ENCODE data around the gene MYH9.
"Not testable (repeated sequence)": the region's sequence is repeated elsewhere in the genome, so short reads cannot be mapped to it uniquely, and the experiment has no call there.

MYH9 gene

DNA sequence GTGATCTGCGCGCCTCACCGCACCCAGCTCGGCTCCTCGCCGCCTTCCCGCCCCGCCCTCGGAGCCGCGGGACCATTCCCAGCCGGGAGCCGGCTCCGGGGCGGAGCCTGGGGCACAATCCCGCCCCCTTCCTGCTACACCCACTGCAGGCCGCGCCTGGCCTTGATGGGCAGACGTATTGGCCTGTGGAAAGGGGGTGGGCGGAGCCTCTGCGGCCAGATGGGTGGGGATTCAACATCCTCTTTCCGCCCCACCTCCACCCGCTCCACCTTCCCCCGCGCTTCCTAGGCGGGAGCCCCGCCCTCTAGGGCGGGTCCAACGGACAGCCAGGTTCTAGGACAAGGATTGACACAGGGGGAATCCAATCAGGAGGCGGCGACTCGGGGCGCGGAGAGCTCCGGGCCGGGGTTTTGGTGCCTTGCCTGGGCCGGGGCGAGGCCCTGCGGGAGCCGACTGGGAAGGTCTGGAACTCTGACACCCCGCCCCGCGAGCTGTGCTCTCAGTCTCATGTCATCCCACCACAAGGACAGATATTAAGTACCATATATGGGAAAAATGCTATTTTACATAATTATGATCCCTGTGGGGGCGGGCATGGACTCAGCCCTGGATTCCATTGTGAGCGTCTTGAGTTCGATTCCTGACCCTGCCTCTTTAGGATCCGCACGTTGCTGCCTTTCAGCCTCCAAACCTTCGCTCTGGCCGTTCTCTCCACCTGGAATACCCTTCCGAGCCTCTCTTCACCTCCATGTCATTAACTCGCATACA lies at the start of gene MYH9:
MYH9 (minus strand) TSS at position 9 of the 768 bp plus-strand sequence. CDS start 38,731 bp downstream, outside the sequence.
- DNase-seq (ENCODE audit: low read depth): peak; percentile 98

DNA sequence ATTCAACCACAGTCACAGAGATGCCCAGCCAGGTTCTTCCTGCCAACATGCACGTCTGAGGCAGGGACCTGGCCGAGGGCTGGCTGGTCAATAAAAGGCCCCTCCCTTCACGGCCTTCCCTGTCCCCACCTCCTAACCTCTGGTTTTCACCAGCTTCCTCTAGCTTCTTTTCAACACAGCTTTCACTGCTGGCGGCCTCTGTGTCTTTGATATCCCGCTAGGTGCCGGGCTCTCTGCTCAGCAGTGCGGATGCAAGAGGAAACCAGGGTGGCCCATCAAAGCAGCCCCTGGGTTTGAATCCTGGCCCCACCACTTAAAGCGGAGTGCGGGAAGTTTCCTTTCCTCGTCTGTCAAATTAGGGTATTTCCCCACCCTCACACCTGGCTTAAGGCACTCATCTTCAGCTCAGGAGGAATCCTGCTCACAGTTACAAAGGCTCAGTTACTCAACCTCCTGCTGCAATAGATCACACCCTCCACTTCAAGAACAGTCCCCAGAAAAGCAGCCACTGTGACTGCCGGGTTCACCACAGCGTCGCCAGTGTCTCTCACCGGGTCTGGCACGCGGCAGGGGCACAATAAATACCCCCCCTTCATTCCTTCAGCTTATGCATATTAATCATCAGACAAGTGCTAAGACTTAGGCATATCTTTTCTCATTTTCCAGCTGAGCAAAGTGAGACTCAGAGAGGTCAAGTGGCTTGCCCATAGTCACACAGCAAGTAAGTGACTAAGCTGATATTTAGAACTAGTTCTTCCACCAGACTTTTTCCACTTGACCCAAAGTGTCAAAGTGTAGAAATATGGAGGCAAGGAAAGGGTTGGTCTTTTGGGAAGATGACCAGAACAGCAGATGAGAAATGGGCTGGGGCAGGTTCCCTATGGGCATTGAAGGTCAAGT lies 48.0 kb upstream of the MYH9 start:
- peak; percentile 75 for DNase-seq (ENCODE audit: low read depth)

DNA sequence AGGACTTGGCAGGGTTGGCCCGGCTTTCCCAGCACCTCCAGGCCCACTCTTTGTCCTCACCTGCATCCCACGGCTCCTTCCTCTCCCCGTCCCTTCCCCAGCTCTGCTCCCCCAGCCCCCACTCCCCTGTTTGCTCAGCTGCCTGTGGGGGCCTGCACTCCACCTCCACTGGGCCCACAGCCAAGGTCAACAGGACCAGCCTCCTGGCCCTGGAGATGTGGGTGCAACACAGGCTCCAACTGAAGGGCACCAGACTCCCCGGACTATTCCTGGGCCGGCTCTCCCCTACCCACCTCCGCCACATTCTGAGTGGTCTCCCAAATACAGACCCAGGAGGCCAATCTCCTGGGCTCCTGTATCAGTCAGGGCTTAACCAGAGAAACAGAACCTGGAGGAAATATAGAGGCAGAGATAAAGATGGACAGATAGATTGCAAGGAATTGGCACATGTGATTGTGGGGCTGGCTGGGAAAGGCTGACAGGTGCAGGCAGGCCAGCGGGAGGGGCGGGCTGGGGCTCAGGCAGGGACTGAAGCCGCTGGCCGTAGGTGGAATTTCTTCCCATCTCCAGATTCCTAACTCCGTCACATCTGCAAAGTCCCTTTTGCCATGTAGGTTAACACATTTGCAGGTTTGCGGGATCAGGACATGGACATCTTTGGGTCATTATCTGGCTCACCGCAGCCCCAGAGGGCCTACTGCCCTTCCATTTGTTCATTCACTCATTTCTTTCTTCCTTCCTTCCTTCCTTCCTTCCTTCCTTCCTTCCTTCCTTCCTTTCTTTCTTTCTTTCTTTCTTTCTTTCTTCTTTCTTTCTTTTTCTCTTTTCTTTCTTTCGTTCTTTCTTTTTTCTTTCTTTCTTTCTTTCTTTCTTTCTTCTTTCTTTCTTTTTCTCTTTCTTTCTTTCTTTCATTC lies 45.8 kb upstream of the MYH9 start:
- no peak for DNase-seq (ENCODE audit: low read depth)

DNA sequence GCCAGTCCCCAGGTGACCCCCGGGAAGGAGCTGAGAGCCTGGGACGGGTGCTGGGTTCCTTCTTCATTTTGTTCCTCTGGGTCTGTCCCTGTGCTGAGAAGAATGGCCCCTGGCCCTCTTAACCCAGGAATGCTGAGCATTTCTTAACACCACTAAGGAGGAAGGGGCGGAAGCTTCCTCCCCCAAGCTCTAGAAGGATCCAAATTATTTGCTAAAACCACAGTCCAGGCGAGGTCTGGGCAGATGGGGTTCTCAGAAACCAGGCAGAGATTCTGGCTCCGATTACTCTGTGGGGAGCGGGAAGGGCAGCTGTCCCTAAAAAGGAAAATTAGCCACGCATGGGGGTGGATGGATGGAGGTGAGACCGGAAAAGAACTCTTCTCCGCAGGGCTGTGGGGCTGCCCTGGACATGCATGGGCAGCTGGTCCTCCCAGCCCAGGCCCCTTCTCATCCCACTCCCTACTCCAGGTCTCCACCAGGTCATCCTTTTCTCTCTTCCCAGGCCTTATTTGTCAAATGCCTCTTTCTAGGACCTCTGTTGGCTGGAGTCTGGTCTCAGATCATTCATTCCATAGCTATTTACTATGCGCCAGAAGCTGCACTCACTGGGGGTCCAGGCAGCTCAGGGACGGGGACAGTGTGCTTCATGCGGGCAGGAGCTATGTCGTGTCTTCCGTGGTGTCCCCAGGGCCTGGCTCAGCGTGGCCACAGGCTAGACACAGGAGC lies 45.0 kb upstream of the MYH9 start:
- no peak for DNase-seq (ENCODE audit: low read depth)

DNA sequence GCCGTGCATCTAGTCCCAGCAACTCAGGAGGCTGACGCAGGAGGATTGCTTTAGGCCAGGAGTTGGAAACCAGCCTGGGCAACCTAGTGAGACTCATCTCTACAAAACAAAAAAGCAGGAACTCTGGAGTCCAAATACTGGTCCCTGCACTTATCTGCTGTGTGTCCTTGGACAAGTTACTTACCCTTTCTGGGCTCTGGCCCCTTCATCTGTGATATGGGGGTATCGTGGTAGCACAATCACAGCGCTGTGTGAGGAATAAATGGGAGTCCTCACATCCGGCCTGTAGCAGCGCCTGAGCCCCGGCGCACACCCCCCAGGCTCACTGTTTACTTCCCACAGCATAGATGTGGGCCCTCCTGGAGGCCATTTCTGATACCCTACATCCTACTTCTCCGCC lies 44.2 kb upstream of the MYH9 start:
- no peak for DNase-seq (ENCODE audit: low read depth)

DNA sequence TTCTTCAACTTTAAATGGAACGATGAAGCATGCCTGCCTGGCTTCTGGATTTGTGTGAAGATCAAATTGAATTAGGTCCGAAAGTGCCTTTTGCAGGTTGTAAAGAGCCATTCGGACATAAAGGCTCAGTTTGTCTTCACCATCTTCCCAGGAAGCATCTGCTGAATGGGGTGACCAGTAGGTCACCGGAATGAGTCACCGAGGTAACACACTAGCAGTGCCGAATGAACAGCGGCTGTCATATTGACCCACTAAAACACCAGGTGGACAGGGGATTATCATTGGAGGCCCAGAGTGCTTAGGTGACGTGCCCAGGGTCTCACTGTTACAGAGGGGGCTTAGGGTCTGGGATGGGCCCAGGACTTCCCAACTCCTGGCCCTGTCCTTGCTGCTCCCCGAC lies 43.1 kb upstream of the MYH9 start:
- no peak for DNase-seq (ENCODE audit: low read depth)

DNA sequence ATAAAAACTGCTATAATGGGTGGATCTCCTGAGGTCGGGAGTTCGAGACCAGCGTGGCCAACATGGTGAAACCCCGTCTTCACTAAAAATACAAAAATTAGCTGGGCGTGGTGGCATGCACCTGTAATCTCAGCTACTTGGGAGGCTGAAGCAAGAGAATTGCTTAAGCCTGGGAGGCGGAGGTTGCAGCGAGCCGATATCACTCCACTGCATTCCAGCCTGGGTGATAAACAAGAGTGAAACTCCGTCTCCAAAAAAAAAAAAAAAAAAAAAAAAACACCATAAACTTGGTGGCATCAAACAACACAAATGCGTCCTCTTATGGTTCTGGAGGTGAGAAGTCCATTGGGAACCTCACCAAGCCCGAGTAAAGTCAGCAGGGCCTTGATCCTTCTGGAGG lies 40.2 kb upstream of the MYH9 start:
- not testable (repeated sequence) for DNase-seq (ENCODE audit: low read depth)

DNA sequence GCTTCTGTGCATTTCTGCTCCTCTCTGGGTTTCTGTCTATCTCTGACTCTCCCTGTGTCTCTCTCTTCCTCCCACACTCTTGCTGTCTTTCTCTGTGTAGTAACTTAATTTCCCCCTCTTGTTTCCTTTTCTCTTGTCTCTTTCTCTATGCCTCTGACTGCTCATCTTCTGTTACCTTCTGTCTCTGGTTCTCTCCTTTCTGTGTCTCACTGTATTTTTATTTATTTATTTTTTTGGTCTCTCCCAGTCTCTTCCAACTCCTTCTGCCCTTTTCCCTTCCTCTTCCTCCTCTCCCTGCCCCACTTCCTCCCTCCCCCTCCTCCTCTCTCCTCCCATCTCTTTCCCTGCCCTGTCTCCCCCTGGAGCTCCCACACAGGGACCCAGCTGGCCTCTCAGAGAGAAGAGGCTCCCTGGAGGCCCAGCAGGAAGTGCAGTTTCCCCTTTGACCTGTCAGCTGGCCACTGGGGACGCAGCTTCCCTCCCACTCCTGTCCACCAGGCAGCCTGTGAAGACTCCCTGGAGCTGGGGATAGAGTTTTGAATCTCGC lies 38.3 kb upstream of the MYH9 start:
- DNase-seq (ENCODE audit: low read depth): no peak

DNA sequence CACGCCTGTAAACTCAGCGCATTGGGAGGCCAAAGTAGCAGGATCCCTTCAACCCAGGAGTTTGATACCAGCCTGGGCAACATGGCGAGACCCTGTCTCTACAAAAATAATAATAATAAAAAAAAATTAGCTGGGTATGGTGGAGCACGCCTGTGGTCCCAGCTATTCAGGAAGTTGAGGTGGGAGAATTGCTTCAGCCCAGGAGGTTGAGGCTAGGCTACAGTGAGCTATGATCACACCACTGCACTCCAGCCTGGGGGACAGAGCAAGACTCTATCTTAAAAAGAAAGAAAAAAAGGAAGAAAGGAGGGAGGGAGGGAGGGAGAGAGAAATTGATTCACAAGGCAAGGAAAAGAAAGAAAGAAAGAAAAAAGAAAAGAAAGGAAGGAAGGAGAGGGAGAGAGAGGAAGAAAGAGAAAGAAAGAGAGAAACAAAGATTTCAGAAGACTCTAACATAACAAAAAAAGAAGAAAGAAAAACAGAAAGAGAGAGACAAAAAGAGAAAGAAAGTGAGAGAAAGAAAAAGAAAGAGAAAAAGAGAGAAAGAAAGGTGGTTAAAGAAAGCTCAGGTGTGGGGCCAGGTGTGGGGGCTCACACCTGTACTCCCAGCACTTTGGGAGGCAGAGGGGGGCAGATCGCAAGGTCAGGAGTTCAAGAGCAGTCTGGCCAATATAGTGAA lies 37.3 kb upstream of the MYH9 start:
- no peak for DNase-seq (ENCODE audit: low read depth)

DNA sequence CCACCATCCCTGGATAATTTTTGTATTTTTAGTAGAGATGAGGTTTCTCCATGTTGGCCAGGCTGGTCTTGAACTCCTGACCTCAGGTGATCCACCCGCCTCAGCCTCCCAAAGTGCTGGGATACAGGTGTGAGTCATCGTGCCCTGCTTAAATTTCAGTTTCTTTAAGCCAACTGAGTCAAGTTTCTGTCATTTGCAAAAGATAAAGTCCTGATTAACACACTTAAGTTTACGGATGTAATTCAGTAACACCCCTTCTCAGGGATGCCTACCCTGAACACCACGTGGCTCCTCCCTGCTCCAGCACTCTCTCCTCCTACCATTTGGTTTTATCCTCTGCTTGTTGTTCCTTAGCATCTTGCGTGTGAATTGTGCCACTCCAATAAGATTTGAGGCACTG lies 36.7 kb upstream of the MYH9 start:
- not testable (repeated sequence) for DNase-seq (ENCODE audit: low read depth)

DNA sequence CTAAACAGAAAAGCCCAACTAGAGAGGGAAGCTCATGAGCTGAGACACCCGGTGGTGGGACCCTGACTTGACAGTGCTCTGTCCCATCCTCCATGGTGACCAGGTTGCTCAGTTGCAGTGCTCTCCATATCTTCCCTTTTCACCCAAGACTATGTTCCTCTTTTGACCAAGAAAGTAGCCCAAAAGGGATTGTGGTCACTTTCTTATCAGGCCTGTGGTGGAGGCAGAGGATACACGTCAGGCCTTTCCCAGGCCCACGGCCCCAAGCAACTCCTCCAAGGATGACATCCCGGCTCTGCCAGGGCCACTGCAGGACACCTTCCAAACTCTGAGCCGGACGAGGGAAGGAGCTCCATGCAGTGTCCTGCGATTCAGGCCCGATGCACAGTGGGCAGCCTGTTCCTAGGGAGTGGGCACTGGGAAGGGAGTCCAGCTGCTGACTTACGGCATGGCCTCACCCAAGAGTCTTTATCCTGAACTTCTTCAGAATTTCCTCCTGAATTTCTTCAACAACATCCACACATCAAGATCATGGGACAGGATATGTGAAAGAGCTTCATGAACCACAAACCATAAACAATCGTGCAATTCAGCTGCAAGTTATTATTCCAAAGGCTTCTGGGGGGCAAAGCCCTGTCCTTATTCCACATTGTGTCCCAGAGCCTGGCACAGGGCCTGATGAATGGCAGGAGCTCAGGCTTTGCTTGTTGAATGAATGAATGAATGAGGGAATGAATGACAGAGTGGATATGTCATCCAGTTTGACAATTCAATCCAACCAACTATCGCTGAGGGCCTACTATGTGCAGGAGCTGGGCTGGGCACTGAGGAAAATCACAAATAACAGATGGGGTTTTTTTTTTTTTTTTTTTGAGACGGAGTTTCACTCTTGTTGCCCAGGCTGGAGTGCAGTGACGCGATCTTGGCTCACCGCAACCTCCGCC lies 36.0 kb upstream of the MYH9 start:
- DNase-seq (ENCODE audit: low read depth): no peak

DNA sequence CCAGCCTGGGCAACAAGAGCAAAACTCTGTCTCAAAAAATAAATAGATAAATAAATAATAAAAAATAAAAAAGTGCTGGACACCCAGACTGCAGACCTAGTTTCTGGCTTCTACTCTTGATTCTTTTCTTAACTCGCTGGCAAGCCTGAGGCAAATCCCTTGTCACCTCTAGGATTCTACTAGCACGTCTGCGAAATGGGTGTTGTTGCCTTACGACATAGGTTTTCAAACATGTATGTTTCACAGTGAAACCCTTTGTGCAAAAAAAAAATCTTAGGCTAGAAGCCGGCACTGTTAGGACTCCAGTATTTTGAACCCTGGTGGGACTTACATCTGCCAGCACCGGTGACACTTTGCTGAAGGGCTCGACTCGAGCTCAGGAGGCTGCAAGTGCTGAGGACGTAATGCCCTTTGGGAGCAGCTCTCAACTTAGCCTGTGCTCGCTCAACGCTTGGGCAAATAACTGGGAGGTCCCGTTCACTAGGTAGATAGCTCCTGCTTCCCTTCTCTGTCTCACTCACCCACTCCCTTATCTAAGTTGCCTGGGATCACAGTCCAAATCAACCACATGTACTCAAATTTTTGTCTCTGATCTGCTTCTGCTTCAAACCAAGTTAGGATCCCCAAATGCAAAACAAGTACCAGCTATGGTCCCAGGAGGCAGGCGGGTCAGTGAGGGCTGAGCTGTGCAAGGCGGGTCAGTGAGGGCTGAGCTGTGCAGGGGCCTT lies 34.7 kb upstream of the MYH9 start:
- no peak for DNase-seq (ENCODE audit: low read depth)

DNA sequence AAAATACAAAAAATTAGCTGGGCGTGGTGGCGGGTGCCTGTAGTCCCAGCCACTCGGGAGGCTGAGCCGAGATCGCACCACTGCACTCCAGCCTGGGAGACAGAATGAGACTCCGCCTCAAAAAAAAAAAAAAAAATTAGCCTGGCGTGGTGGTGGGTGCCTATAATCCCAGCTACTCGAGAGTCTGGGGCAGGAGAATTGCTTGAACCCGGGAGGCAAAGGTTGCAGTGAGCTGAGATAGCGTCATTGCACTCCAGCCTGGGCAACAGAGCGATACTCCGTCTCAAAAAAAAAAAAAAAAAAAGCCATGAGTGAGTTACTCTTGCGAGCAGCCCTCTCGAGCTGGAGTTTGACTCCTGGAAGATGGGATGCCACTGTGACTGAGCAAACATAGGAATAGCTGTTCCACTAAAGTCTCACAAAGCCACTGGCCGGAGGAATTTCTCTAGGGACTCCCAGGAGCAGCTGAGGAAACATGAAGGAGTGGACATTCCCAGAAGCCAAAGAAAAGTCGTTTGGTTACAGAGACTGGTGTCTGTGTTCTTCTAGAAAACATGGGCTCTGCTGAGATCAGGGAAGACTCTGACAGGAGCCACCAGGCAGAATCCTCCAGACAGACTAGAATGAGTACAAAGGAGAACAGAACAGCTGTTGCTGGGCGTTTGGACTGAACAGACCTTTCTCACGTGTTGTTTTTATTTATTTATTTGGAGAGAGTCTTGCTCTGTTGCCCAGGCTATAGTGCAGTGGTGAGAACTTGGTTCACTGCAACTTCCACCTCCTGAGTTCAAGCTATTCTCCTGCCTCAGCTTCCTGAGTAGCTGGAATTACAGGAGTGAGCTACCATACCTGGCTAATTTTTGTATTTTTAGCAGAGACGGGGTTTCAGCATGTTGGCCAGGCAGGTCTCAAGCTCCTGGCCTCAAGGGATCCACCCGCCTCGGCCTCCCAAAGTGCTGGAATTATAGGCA lies 32.4 kb upstream of the MYH9 start:
- no peak for DNase-seq (ENCODE audit: low read depth)

DNA sequence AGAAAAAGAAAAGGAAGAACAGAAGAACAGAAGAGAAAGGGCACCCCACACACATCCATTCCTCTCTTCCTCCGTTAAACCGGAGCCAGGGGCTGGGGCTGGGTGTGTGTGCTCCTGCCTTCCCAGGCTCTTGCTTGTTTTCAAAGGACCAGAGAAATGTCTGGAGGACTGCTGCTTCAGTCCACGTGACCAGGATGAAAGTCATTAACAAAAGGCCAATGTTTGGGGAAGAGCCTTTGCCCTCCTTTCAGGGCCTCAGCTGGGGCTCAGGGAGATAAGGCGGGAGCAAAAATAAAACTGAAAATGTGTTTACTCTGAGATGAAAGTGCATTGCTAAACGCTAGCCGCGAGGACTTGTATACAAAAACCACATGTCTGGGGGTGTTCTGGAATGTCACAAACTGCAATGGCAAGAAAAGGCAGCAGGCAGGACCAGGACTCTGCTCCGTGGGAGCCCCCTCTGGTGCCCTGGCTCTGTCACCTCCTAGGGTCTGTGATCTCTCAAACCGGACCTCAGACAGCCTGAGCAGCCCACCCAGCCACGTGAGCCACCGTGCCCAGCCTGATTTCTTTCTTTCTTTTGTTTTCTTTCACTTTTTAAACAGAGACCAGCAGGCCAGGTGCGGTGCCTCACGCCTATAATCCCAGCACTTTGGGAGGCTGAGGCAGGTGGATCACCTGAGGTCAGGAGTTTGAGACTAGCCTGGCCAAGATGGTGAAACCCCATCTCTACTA lies 31.6 kb upstream of the MYH9 start:
- DNase-seq (ENCODE audit: low read depth): no peak

DNA sequence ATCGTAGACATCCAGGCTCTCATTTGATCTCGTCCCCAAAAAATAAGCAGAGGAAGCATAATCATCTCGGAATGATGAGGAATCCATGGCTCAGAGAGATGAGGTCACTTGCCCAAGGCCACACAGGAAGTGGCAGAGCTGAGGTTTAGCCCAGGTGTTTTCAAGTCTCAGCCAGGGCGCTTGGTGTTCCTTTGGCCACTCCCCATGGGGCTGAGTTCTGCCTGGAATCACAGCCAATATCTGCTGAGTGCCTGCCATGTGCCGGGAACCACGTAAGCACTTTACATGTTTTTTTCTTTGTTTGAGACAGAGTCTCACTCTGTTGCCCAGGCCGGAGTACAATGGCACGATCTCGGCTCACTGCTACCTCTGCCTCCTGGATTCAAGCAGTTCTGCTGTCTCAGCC lies 29.5 kb upstream of the MYH9 start:
- DNase-seq (ENCODE audit: low read depth): no peak

DNA sequence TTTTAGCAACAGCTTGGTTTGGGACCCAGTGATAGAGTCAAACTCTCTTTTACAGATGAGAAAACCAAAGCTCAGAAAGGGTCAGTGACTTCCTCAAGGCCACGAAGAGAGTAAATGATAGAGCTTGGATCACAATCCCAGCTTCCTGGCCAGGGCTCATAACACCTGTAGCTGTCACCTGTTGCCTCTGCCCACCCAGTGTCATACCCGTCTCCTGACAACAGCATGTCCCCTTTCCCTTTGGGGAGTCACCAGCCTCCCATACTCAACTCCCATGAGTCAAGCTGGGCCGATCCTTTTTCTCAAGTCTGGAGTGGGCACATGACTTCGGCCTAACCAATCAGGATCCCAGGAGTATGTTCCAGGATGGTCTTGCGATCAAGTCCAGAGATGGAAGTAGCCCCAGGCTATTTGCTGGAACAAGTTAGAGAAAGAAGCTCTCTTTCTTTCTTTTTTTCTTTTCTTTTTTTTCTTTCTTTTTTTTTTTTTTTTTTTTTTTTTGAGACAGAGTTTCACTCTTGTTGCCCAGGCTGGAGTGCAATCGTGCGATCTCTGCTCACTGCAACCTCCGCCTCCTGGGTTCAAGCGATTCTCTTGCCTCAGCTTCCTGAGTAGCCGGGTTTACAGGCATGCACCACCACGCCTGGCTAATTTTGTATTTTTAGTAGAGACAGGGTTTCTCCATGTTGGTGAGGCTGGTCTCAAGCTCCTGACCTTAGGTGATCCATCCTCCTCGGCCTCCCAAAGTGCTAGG lies 27.8 kb upstream of the MYH9 start:
- no peak for DNase-seq (ENCODE audit: low read depth)

Measured in T-helper 22 cell (primary cell).